ENCODE measurements around the gene KCTD17. TPM values are rescaled to one million over a fixed set of nuclear protein-coding genes. Genes with fewer than 3 reads are reported as not detected.

KCTD17 gene
- total and polyA plus RNA-seq, 2 of the 13 experiments (the other 11 are each of a cell fraction or from before 2014, with no cell fraction given): 5.3 to 11.7 TPM

DNA sequence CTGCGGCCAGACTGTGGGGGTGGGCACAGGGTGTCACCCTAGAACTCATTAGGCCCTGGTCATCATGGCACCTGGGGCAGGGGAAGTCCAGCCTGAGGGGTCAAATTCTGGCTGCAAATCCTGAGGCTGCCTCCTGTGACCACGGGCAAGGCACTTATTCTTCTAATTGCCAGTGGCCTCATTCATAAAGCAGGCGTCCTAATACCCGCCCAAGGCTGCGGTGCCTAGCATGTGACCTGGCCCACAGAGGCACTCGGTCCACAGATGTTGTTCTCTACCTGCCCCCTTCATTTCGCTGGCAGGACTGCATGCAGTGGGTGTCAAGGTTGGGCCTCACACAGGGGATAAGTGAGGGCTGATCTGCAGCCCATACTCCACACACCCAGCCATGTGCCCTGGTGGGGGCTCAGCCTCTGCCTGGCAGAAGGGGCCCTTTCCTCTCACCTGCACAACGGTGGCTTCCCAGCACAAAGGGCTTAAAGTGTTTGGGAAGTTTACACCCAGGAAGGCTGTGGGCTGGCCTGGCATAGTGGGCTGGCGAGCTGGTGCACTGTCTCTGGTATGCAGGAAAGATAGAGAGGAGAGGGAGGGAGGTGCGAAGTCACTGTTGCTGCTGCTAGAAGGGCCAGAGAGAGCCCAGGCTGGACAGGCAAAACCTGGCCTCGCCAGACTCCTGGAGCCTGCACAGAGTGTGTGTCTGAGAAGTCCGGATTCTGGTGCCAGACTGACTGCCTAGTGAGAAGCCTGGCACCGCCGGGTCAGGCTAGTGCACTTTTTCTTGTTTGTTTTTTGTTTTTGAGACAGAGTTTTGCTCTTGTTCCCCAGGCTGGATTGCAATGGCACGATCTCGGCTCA lies 28.8 kb upstream of the KCTD17 start (continued):
- TF ChIP-seq YEATS4 (CRISPR knock-in tag; IDR thresholded peaks at IDR 0.05; ENCODE audit: borderline replicate concordance): 0 out of 2 replicates have a peak, but pooled peaks have one; percentile 14
- 0 out of 2 replicates have a peak, but pooled peaks have one; percentile 40 for TF ChIP-seq AKAP8 (CRISPR knock-in tag; IDR thresholded peaks at IDR 0.05)
- TF ChIP-seq HOXA7 (CRISPR knock-in tag; IDR thresholded peaks at IDR 0.05): peak; percentile 61; the same call in 1 of the 2 replicates
- TF ChIP-seq ETV6 (CRISPR knock-in tag; conservative IDR thresholded peaks at IDR 0.05): no peak
- TF ChIP-seq POLR2G (IDR thresholded peaks at IDR 0.05; ENCODE audit: low read depth, low read length): peak; percentile 32; the same call in 1 of the 2 replicates
- no peak for TF ChIP-seq XBP1 (CRISPR knock-in tag; IDR thresholded peaks at IDR 0.05)
- peak; percentile 78; the same call in 1 of the 2 replicates for TF ChIP-seq ZNF318 (CRISPR knock-in tag; IDR thresholded peaks at IDR 0.05)
- TF ChIP-seq ZC3H13 (CRISPR knock-in tag; IDR thresholded peaks at IDR 0.05): 0 out of 2 replicates have a peak, but pooled peaks have one; percentile 61
- TF ChIP-seq MTA1 (CRISPR knock-in tag; IDR thresholded peaks at IDR 0.05; ENCODE audit: borderline replicate concordance): peak; percentile 25; the same call in 1 of the 2 replicates
- TF ChIP-seq ZNF430 (CRISPR knock-in tag; IDR thresholded peaks at IDR 0.05): 0 out of 2 replicates have a peak, but pooled peaks have one; percentile 44
- TF ChIP-seq HOXA9 (CRISPR knock-in tag; IDR thresholded peaks at IDR 0.05; ENCODE audit: borderline replicate concordance): peak; percentile 52; the same call in 1 of the 2 replicates
- 0 out of 2 replicates have a peak, but pooled peaks have one; percentile 37 for TF ChIP-seq ZNF414 (CRISPR knock-in tag; IDR thresholded peaks at IDR 0.05)
- no peak for TF ChIP-seq ZUFSP (CRISPR knock-in tag; IDR thresholded peaks at IDR 0.05; ENCODE audit: borderline replicate concordance)
- TF ChIP-seq IRF9 (CRISPR knock-in tag; IDR thresholded peaks at IDR 0.05; ENCODE audit: borderline replicate concordance): no peak
- 0 out of 2 replicates have a peak, but pooled peaks have one; percentile 72 for TF ChIP-seq HNRNPL (IDR thresholded peaks at IDR 0.05; ENCODE audit: low read depth, low read length)
